Naive thymus-derived CD8-positive, alpha-beta T cell (primary cell): ENCODE results near the gene ASB1. TPM values are rescaled to one million over a fixed set of nuclear protein-coding genes. Genes with fewer than 3 reads are reported as not detected.
A peak's percentile ranks its signal among the peaks of the same experiment; 100 is the strongest.

Experiments
- ATAC-seq, 2 donors: fragments of 150-1000 bp; cut with Tn5 transposase in 1 of 2; sonication (Bioruptor Pico), chemical (Tn5 transposase) in 1 of 2; 1 replicate in 1 of 2; 2 replicates in 1 of 2; pipeline ENCODE4 v1.10.0; 2021; ENCODE audit warnings: mild to moderate bottlenecking in 2 of 2, moderate library complexity in 2 of 2
- POLR2A ChIA-PET: fragments of 350-600 bp; sonication (Branson Sonifier 250); formaldehyde crosslinking; loops from one replicate; lab custom pipeline; 2021; ENCODE audit warnings: antibody characterized with exemption; lab: Charles Lee
- DNase-seq, 10 donors: peaks; one replicate each; pipeline versions ENCODE4 v3.0.0 to v3.0.0-alpha.2; 2020 to 2022
- H3K27ac Mint-ChIP-seq, 10 donors: one replicate each; pipeline ENCODE4 v1.8.0; 2020 to 2022; ENCODE audit warnings: mild to moderate bottlenecking in 10 of 10, mixed read lengths in 10 of 10, moderate library complexity in 4 of 10, inconsistent platforms in 1 of 10
- H3K27me3 Mint-ChIP-seq, 5 donors: one replicate each; pipeline ENCODE4 v1.8.0; 2021 to 2022; ENCODE audit warnings: mixed read lengths in 5 of 5
- H3K36me3 Mint-ChIP-seq, 3 donors: one replicate each; pipeline ENCODE4 v1.8.0; 2020 to 2022; ENCODE audit warnings: mixed read lengths in 3 of 3, mild to moderate bottlenecking in 2 of 3, inconsistent platforms in 1 of 3
- H3K4me1 Mint-ChIP-seq, 4 donors: one replicate each; pipeline ENCODE4 v1.8.0; 2021 to 2022; ENCODE audit warnings: mixed read lengths in 4 of 4
- H3K4me3 Mint-ChIP-seq, 10 donors: one replicate each; pipeline ENCODE4 v1.8.0; 2020 to 2022; ENCODE audit warnings: mild to moderate bottlenecking in 10 of 10, mixed read lengths in 10 of 10, moderate library complexity in 6 of 10, inconsistent platforms in 1 of 10
- H3K9me3 Mint-ChIP-seq, 9 donors: one replicate each; pipeline ENCODE4 v1.8.0; 2020 to 2022; ENCODE audit warnings: mixed read lengths in 9 of 9, mild to moderate bottlenecking in 3 of 9, inconsistent platforms in 1 of 9, moderate library complexity in 1 of 9
- polyA plus RNA-seq, 3 donors: library from polyadenylated mRNA; unstranded; fragments of 300-500 nt; fragmentation: Illumina TruSeq; gene quantifications; one replicate each; pipeline ENCODE4 v1.2.3, GENCODE V29; 2021
- total RNA-seq, 8 experiments: library from RNA in 2 of 8; stranded (reverse) in 2 of 8; gene quantifications; one replicate each; pipeline ENCODE4 v1.2.3 and lab custom pipeline; 2021 to 2026

The ASB1 gene
- total and polyA plus RNA-seq, 5 experiments from 2014 or later = 23.3 to 53.3 (median 35.7) TPM

- H3K27ac Mint-ChIP-seq = peak overlapping the region in 1 of 10 donors; percentile 41
- POLR2A ChIA-PET = no interaction called here
- H3K4me1 Mint-ChIP-seq = peaks cover 5 to 21% (median 19%) of the 10 kb centered on the region in 4 donors
- H3K36me3 Mint-ChIP-seq = no peaks in the 10 kb centered on the region
- H3K4me3 Mint-ChIP-seq = no peak overlapping the region
- no peaks in the 10 kb centered on the region for H3K9me3 Mint-ChIP-seq
- ATAC-seq (no peak), DNase-seq (no peak)
- no peaks in the 10 kb centered on the region for H3K27me3 Mint-ChIP-seq
Observed at GRCh38 chr2:238498691-238499295, 72.1 kb downstream of the ASB1 start.

- Mint-ChIP-seq H3K36me3 (no peaks in the 10 kb centered on the region), H3K27ac (no peak overlapping the region), H3K4me1 (peaks cover 2 to 9% (median 7%) of the 10 kb centered on the region in 4 donors), H3K9me3 (no peaks in the 10 kb centered on the region), H3K4me3 (no peak overlapping the region), H3K27me3 (no peaks in the 10 kb centered on the region)
- no peak for ATAC-seq
- DNase-seq = no peak
- POLR2A ChIA-PET = no interaction called here
Observed at GRCh38 chr2:238499731-238500580, 73.2 kb downstream of the ASB1 start.

GRCh38 chr2:238501311-238501710 lies 74.6 kb downstream of the ASB1 start:
- no peak for DNase-seq
- no peaks in the 10 kb centered on the region for H3K27me3 Mint-ChIP-seq
- POLR2A ChIA-PET = no interaction called here
- peak overlapping the region in 1 of 10 donors; percentile 41 for H3K27ac Mint-ChIP-seq
- ATAC-seq = no peak
- no peaks in the 10 kb centered on the region for H3K9me3 Mint-ChIP-seq
- no peaks in the 10 kb centered on the region for H3K36me3 Mint-ChIP-seq
- peaks cover 0 to 3% (median under 1%) of the 10 kb centered on the region in 4 donors for H3K4me1 Mint-ChIP-seq
- no peak overlapping the region for H3K4me3 Mint-ChIP-seq

Other genes with a start within 250 kb of the ASB1 start
- gene ILKAP, start 223.2 kb upstream of the ASB1 start, total RNA-seq = 100 to 1,000 TPM in 1 of 2 experiments, 10 to 100 TPM in 1; 83.5 to 100 TPM
- gene ILKAP, start 223.2 kb upstream of the ASB1 start, polyA plus RNA-seq = 10 to 100 TPM; 39.1 to 42.1 (median 40.6) TPM
- 1 to 10 TPM; 1.7 to 2.0 TPM for gene HES6, start 186.9 kb upstream of the ASB1 start, total RNA-seq
- gene HES6, start 186.9 kb upstream of the ASB1 start, polyA plus RNA-seq = 1 to 10 TPM in 1 of 3 donors, under 1 TPM in 1, not detected in 1; 0.33 to 2.0 TPM
- 10 to 100 TPM; 10.3 to 11.1 TPM for gene PER2, start 138.3 kb upstream of the ASB1 start, total RNA-seq
- 1 to 10 TPM; 4.0 to 6.5 (median 4.7) TPM for gene PER2, start 138.3 kb upstream of the ASB1 start, polyA plus RNA-seq
- 1 to 10 TPM; 8.3 to 9.8 TPM for gene TRAF3IP1, start 106.4 kb upstream of the ASB1 start, total RNA-seq
- gene TRAF3IP1, start 106.4 kb upstream of the ASB1 start, polyA plus RNA-seq = 1 to 10 TPM; 4.8 to 6.7 (median 5.0) TPM